RWPE1 (cell line): ENCODE data around the gene KCNA5.

Experiments
- CTCF ChIA-PET: fragments of 350-600 bp; sonication (Branson Sonifier 250); formaldehyde crosslinking; extraction: SDS; loops from one replicate; lab custom pipeline; 2021; lab: Yijun Ruan, JAX
- POLR2A ChIA-PET: fragments of 400-600 bp; formaldehyde crosslinking; extraction: SDS; loops from one replicate; lab custom pipeline; 2020; ENCODE audit warnings: antibody characterized with exemption; ENCODE audit not compliant: low non-redundant PET; lab: Yijun Ruan, JAX
- DNase-seq: peaks from one replicate; pipeline ENCODE4 v3.0.0; 2012; ENCODE audit warnings: low spot score
- H3K27ac ChIP-seq: fragments of 450-650 bp; 2 replicates; pipeline ENCODE4 v1.5.1; 2017
- TF ChIP-seq, protein P1 (sequence below): fragments of 450-650 bp; conservative IDR thresholded peaks from 2 replicates; pipeline ENCODE4 v1.5.1; 2017; ENCODE audit warnings: low read depth, mild to moderate bottlenecking

KCNA5 gene

DNA sequence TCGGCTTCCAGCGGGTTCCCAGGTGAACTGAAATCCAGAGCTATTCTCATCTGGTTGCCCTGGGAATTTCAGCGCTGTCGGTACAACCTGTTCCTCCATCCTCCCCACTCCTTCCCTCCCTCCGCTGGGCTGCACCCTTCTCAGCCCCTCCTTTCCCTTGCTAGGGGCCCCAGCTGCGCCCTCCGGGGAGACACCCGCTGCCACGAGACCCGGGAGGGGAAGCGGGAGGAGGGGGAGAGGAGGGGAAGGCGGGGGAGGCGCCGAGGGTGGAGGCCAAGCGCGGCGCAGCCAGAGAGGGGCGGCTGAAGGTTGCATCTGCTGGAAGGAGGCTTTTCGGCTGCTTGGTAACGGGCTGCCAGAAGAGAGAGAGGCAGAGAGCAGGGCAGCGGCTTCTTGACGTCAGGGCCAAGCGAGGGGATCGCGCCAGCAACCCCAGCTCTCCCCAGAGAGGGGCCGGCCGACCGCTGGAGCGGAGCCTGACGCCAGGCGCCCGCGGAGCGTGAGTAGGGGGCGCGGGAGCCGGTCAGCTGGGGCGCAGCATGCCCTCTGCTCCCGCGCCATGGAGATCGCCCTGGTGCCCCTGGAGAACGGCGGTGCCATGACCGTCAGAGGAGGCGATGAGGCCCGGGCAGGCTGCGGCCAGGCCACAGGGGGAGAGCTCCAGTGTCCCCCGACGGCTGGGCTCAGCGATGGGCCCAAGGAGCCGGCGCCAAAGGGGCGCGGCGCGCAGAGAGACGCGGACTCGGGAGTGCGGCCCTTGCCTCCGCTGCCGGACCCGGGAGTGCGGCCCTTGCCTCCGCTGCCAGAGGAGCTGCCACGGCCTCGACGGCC lies at the start of gene KCNA5:
Gene KCNA5 (plus strand): TSS at position 291 of the 831 bp plus-strand sequence. CDS start 269 bp downstream, at position 560.
- TF ChIP-seq, protein P1, sequence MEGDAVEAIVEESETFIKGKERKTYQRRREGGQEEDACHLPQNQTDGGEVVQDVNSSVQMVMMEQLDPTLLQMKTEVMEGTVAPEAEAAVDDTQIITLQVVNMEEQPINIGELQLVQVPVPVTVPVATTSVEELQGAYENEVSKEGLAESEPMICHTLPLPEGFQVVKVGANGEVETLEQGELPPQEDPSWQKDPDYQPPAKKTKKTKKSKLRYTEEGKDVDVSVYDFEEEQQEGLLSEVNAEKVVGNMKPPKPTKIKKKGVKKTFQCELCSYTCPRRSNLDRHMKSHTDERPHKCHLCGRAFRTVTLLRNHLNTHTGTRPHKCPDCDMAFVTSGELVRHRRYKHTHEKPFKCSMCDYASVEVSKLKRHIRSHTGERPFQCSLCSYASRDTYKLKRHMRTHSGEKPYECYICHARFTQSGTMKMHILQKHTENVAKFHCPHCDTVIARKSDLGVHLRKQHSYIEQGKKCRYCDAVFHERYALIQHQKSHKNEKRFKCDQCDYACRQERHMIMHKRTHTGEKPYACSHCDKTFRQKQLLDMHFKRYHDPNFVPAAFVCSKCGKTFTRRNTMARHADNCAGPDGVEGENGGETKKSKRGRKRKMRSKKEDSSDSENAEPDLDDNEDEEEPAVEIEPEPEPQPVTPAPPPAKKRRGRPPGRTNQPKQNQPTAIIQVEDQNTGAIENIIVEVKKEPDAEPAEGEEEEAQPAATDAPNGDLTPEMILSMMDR: no peak
- ChIA-PET CTCF (no interaction called here), POLR2A (no interaction called here)
- no peak within 1 kb of the TSS for H3K27ac ChIP-seq
- no peak for DNase-seq

DNA sequence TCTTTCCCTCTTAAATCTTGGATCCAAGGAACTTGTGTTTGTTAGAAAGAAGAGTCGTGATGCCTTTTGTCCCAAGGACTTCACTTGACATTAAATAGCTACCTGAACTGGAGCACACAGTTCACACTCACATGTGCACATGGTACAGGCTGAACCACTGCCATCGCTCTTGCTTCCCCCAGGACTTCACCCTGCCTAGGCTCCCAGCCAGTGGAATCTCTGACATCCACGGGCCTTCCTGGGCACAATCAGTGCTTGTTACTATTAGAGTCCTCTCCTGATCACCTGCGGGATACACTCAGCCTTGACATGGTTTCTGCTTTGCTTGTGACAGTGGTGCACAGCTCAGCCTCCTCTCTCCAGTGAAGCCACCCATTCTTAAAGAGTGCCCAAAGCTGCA lies 49.1 kb upstream of the KCNA5 start:
- no peak for DNase-seq
- ChIA-PET CTCF (interaction anchor here (1.2 kb wide), 1 partner anchor 139 kb away, joined by 3 read pairs; no protein-coding TSS in a partner anchor), POLR2A (no interaction called here)

DNA sequence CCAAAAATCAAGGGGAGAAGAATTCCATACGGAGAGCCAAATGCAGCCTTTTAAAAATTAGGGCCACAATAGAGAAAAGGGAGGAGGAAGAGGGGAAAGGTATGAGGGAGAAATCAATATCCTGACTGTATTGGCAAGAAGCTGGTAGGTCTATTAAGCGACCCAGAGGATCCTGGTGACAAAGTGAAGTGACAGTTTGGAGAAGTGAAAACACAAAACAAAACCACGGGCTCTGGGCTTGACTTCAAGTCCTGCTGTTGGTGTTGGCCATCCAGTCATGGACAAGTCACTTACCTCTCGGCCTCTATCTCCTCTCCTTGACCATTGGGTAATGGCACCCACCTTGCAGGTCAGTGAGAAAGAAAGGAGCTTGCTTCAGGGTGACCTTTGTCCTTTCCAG lies 47.0 kb upstream of the KCNA5 start:
- H3K27ac ChIP-seq: no peak overlapping the region
- ChIA-PET CTCF (interaction anchor here (0.7 kb wide), 1 partner anchor 234 kb away, joined by 4 read pairs; no protein-coding TSS in a partner anchor), POLR2A (no interaction called here)
- no peak for DNase-seq
- TF ChIP-seq, protein P1: no peak

More for the DNA sequence above, 49.1 kb upstream of the KCNA5 start:
- TF ChIP-seq, protein P1: no peak
- no peak overlapping the region for H3K27ac ChIP-seq

DNA sequence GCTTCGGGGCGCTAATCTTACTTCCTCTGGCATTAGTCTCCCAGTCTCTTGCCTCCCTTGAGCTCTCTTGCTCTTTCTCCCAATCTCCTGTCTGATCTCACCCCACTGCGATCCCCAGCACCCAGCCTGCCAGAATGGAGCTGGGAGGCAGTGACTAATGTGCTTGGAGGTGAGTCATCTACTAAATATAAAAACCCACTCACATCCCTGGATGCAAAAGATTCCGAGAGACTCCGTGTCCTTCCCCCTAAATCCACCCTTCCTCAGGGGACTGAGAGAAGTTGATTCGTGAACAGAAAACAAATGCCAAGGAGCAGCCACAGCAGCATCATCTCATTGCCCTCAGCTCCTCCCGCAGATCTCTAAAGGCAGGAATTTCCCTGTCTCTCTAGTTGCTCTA lies 45.7 kb upstream of the KCNA5 start:
- H3K27ac ChIP-seq: no peak overlapping the region
- peak; percentile 39 for DNase-seq
- CTCF ChIA-PET: interaction anchor here (0.7 to 1.2 kb wide), 3 partner anchors 140 to 751 kb away, joined by 3 to 5 read pairs (median 3); no protein-coding TSS in a partner anchor
- TF ChIP-seq, protein P1: no peak
- POLR2A ChIA-PET: no interaction called here

DNA sequence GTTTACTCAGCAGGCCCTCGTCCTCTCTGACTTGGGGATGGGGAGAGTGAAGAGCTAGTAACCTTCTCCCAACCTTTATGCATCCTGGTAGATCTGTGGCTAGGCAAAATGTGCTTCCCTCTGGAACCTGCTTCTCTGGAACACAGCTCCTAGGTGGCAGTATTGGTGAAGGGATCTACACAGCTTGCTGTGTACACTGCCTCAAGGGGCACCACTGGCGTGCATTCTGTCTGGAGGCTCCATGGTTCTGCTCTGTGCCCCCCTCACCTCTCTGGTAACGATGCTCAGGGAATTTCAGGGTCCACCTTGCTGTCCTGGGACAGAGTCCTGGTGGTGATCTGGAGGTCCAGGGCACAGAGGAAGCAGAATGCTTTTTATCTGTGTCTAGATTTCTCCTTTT lies 43.5 kb upstream of the KCNA5 start:
- TF ChIP-seq, protein P1: no peak
- DNase-seq: no peak
- POLR2A ChIA-PET: no interaction called here
- no peak overlapping the region for H3K27ac ChIP-seq
- CTCF ChIA-PET: interaction anchor here (1.0 to 1.4 kb wide), 2 partner anchors 145 to 151 kb away, joined by 4 read pairs; no protein-coding TSS in a partner anchor

DNA sequence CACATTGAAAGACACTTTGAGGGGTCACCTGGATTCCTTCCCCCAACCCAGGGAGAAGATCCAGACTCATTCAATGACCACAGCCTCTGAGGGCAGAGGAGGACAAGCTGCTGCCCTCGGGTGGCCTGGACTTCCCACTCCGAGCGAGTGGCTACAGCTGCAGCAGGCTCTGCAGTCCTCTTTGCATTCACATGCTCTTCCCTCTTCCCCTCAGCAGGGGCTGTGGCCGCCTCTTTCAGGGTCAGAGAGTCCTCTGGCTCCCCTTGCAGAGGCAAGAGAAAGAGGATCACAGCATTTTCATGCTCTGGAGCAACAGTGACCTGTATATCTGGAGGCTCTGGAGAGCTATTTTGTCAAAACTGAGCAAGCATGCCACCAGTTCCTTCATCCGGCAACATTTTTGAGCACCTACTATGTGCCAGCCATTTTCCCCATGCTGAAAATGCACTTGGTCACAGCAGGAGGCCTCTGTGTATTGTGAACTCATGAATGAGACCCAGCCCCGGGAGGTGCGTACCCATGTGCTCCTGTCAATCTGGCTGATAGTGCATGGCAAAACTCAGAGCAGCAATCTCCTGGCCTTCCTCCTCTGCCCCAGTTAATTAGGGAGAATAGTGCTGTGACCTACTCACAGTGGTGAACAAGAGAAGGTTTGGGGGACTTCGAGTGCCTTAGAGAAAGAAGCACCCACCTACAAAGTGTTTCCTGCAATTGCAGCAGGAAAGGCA lies 42.9 kb upstream of the KCNA5 start:
- H3K27ac ChIP-seq: no peak overlapping the region
- ChIA-PET CTCF (interaction anchor here (1.0 to 1.9 kb wide), 3 partner anchors 143 to 152 kb away, joined by 4 to 7 read pairs (median 4); no protein-coding TSS in a partner anchor), POLR2A (no interaction called here)
- no peak for DNase-seq
- TF ChIP-seq, protein P1: no peak
